Stomach smooth muscle (tissue), 2 donors: ENCODE measurements around the gene SERPINF2.
A peak's percentile ranks its signal among the peaks of the same experiment; 100 is the strongest.
"Not testable (repeated sequence)": the region's sequence is repeated elsewhere in the genome, so short reads cannot be mapped to it uniquely, and the experiment has no call there.

ENCODE experiments used
- H3K27ac ChIP-seq: one replicate; pipeline ENCODE4 v1.7.0; 2013; ENCODE audit warnings: mild to moderate bottlenecking, low read length, inconsistent platforms
- H3K27me3 ChIP-seq, 2 donors: one replicate each; pipeline ENCODE4 v1.7.0; 2013; ENCODE audit warnings: low read length in 2 of 2; ENCODE audit not compliant: insufficient read depth in 2 of 2, control insufficient read depth in 1 of 2
- H3K36me3 ChIP-seq, 2 donors: one replicate each; pipeline ENCODE4 v1.7.0; 2013; ENCODE audit warnings: low read length in 2 of 2; ENCODE audit not compliant: control insufficient read depth in 2 of 2, insufficient read depth in 2 of 2
- H3K4me1 ChIP-seq: one replicate; pipeline ENCODE4 v1.7.0; 2013; ENCODE audit warnings: low read length; ENCODE audit not compliant: control insufficient read depth, insufficient read depth
- H3K4me3 ChIP-seq, 2 donors: one replicate each; pipeline ENCODE4 v1.7.0; 2013; ENCODE audit warnings: low read length in 2 of 2
- H3K9ac ChIP-seq, 2 donors: one replicate each; pipeline ENCODE4 v1.7.0; 2013; ENCODE audit warnings: low read length in 2 of 2, mild to moderate bottlenecking in 1 of 2
- H3K9me3 ChIP-seq, 2 donors: one replicate each; pipeline ENCODE4 v1.7.0; 2013; ENCODE audit warnings: low read length in 2 of 2; ENCODE audit not compliant: control insufficient read depth in 2 of 2
- donor health status: healthy.
- donor health status: Pancreatic carcinoma.

Gene SERPINF2

GRCh38 chr17:1793447-1793806 is 50.8 kb downstream of the SERPINF2 start:
- Histone ChIP-seq H3K4me1 (peaks cover 8% of the 10 kb centered on the region), H3K4me3 (no peak overlapping the region), H3K27ac (no peak overlapping the region), H3K27me3 (no peaks in the 10 kb centered on the region), H3K9me3 (no peaks in the 10 kb centered on the region), H3K9ac (no peak overlapping the region), H3K36me3 (no peaks in the 10 kb centered on the region)

GRCh38 chr17:1796800-1797199 is 54.1 kb downstream of the SERPINF2 start:
- Histone ChIP-seq H3K9ac (no peak overlapping the region), H3K27ac (no peak overlapping the region), H3K27me3 (no peaks in the 10 kb centered on the region), H3K36me3 (peaks cover 11 to 14% of the 10 kb centered on the region in 2 donors), H3K4me1 (peaks cover 8% of the 10 kb centered on the region), H3K4me3 (no peak overlapping the region), H3K9me3 (no peaks in the 10 kb centered on the region)

- Histone ChIP-seq H3K9me3 (no peaks in the 10 kb centered on the region), H3K36me3 (peaks cover 11 to 14% of the 10 kb centered on the region in 2 donors), H3K4me1 (peaks cover 8% of the 10 kb centered on the region), H3K27ac (no peak overlapping the region), H3K27me3 (no peaks in the 10 kb centered on the region), H3K9ac (no peak overlapping the region), H3K4me3 (peak overlapping the region in 1 of 2 donors; percentile 15)
Measured at GRCh38 chr17:1797323-1797722, 54.7 kb downstream of the SERPINF2 start.

- H3K27ac ChIP-seq, H3K27me3 ChIP-seq, H3K4me3 ChIP-seq: not testable (repeated sequence)
Measured at GRCh38 chr17:1797846-1798245, 55.2 kb downstream of the SERPINF2 start.

GRCh38 chr17:1800240-1800639 is 57.6 kb downstream of the SERPINF2 start:
- H3K9ac ChIP-seq = no peak overlapping the region
- no peak overlapping the region for H3K4me3 ChIP-seq
- H3K36me3 ChIP-seq = peaks cover 14 to 15% of the 10 kb centered on the region in 2 donors
- H3K27ac ChIP-seq = no peak overlapping the region
- H3K4me1 ChIP-seq = peaks cover 8% of the 10 kb centered on the region
- no peaks in the 10 kb centered on the region for H3K9me3 ChIP-seq
- no peaks in the 10 kb centered on the region for H3K27me3 ChIP-seq

More at GRCh38 chr17:1797846-1798245, 55.2 kb downstream of the SERPINF2 start:
- peaks cover 11 to 14% of the 10 kb centered on the region in 2 donors for H3K36me3 ChIP-seq
- H3K4me1 ChIP-seq, H3K9me3 ChIP-seq, H3K9ac ChIP-seq: not testable (repeated sequence)

GRCh38 chr17:1800712-1801111 is 58.0 kb downstream of the SERPINF2 start:
- Histone ChIP-seq H3K9me3 (no peaks in the 10 kb centered on the region), H3K4me3 (no peak overlapping the region), H3K27me3 (no peaks in the 10 kb centered on the region), H3K4me1 (peaks cover 8% of the 10 kb centered on the region), H3K27ac (no peak overlapping the region), H3K9ac (no peak overlapping the region), H3K36me3 (peaks cover 14 to 15% of the 10 kb centered on the region in 2 donors)

- Histone ChIP-seq H3K4me3 (no peak overlapping the region), H3K36me3 (peaks cover 14 to 15% of the 10 kb centered on the region in 2 donors), H3K9me3 (no peaks in the 10 kb centered on the region), H3K27me3 (no peaks in the 10 kb centered on the region), H3K27ac (no peak overlapping the region), H3K9ac (no peak overlapping the region), H3K4me1 (peaks cover 5% of the 10 kb centered on the region)
Measured at GRCh38 chr17:1802429-1802828, 59.8 kb downstream of the SERPINF2 start.

GRCh38 chr17:1803280-1803679 is 60.6 kb downstream of the SERPINF2 start:
- no peak overlapping the region for H3K27ac ChIP-seq
- H3K9ac ChIP-seq = no peak overlapping the region

More at GRCh38 chr17:1803280-1803679, 60.6 kb downstream of the SERPINF2 start:
- H3K4me1 ChIP-seq = peaks cover 1% of the 10 kb centered on the region
- no peaks in the 10 kb centered on the region for H3K9me3 ChIP-seq
- peaks cover 14 to 15% of the 10 kb centered on the region in 2 donors for H3K36me3 ChIP-seq
- no peaks in the 10 kb centered on the region for H3K27me3 ChIP-seq
- no peak overlapping the region for H3K4me3 ChIP-seq
